T1000 (cell line): Measurements from ENCODE around the gene LAG3.

ENCODE experiments used
- DNase-seq: peaks from one replicate; lab custom pipeline; 2025; ENCODE audit warnings: mixed read lengths; lab: John Stamatoyannopoulos, UW

The LAG3 gene

DNA sequence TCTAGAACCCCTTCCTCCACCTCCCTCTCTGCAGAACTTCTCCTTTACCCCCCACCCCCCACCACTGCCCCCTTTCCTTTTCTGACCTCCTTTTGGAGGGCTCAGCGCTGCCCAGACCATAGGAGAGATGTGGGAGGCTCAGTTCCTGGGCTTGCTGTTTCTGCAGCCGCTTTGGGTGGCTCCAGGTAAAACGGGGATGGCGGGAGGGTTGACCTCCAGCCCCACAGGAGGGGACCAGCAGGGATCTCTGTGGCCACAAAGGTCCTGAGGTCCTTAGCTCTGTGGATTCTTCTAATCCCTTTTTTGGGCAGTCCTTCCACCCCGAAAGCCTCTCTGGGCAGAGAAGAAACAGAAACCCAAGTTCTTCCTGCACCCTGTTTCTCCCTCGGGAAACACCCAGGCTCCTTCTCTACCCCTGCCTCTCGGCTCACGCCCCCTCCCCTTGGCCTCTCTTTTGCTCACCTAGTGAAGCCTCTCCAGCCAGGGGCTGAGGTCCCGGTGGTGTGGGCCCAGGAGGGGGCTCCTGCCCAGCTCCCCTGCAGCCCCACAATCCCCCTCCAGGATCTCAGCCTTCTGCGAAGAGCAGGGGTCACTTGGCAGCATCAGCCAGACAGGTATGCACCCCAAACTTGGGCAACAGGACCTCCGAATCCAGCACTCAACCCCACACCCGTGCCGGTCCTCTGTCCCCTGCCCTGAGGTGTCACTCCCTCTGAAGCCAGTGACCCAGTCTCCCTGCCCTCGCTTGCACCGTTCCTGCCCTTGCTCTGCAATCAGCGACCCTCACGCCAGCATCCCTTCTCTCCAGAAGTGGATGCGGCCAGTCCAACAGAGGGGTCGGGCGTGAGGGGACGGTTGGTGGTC, 638 bp downstream of the LAG3 start:
- no peak for DNase-seq

DNA sequence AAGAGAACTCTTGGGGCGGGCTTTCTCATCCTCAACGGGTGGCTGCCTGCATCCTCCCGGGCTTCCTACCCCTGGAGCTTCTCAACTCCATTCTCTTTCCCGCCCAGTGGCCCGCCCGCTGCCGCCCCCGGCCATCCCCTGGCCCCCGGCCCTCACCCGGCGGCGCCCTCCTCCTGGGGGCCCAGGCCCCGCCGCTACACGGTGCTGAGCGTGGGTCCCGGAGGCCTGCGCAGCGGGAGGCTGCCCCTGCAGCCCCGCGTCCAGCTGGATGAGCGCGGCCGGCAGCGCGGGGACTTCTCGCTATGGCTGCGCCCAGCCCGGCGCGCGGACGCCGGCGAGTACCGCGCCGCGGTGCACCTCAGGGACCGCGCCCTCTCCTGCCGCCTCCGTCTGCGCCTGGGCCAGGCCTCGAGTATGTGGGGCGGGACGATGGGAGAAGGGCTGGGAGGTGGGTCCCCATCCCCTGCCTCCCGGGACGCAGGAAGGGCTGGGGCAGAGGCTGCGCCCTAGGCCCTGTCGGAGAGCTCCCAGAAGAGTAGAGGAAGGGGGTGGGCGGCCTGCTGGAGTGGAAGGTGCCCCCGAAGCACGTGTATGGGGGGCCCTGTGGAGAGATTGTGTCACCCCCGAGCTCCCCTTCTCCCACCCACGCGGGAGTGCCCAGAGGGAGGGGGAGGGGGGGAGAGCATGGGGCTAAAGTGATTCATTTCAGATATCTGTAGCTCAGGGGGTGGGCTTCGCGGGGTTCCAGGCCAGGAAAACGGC, 1.5 kb downstream of the LAG3 start:
- DNase-seq = no peak

DNA sequence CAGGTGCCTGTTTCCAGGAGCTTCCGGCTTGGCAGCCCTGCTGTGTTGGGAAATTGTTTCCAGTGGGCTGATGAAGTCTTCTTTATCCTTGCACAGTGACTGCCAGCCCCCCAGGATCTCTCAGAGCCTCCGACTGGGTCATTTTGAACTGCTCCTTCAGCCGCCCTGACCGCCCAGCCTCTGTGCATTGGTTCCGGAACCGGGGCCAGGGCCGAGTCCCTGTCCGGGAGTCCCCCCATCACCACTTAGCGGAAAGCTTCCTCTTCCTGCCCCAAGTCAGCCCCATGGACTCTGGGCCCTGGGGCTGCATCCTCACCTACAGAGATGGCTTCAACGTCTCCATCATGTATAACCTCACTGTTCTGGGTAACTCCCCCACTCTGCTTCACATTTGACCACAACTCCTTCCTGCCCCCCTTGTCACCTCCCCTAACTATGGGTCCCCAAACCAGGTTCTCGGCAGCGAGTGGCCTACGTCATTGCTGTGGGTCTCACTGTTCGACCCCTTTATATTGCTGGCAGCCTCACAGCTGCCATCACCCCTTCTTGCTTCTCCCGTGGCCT, 2.3 kb downstream of the LAG3 start:
- no peak for DNase-seq

DNA sequence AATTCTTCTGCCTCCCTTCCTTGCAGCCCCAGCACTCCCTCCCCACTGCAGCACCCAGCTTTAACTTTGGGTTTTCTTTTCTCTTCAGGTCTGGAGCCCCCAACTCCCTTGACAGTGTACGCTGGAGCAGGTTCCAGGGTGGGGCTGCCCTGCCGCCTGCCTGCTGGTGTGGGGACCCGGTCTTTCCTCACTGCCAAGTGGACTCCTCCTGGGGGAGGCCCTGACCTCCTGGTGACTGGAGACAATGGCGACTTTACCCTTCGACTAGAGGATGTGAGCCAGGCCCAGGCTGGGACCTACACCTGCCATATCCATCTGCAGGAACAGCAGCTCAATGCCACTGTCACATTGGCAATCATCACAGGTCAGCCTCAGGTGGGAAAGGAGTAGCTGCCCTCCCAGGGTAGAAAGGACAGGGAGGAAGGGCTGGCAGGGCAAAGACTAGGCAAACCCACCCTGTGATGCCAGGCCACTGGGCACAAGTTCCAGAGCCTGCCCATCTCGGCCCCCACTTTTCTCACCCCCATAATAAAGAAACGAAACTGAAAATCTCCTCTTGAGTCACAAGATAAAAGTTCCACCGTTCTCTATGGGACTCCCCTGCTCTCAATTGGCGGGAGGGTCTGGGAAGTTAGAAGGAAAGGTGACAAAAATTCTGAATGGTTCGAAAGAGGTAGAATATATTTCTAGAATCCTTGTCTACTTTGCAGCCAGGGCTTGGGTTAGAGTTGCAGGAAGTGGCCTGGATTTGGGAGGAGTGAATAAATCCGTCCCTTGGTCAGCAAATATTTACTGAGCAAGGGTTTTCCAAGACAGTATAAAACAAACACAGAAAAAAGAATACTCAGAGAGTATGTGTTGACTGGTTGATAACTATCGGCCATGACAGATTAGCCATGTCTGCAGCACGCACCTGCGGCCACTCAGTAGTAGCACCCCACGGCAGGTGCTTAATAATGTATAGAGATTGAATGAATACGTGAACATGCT, 3.2 kb downstream of the LAG3 start:
- no peak for DNase-seq

DNA sequence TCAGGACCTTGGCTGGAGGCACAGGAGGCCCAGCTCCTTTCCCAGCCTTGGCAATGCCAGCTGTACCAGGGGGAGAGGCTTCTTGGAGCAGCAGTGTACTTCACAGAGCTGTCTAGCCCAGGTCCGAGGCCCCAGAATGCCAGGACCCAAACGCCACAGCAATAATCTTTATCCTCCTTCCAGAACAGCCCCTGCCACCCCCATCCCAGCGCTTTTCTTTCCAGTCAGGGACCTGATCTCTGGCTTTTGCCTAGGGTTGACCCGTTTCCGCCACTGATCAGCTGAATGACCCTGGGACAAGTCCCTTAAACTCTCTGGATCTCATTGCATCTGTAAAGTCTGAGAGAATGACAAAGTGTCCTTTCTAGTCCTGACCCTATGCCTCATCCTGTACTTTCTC, 5.1 kb downstream of the LAG3 start:
- DNase-seq = no peak

DNA sequence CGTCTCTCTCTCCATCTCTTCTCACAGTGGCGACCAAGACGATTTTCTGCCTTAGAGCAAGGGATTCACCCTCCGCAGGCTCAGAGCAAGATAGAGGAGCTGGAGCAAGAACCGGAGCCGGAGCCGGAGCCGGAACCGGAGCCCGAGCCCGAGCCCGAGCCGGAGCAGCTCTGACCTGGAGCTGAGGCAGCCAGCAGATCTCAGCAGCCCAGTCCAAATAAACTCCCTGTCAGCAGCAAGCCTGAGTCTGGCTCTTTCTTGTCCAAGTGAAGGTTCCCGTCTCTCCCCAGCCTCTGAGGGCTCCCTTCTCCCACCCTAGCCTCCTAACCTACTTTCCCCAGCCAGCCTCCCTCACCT, 5.9 kb downstream of the LAG3 start:
- DNase-seq = no peak

DNA sequence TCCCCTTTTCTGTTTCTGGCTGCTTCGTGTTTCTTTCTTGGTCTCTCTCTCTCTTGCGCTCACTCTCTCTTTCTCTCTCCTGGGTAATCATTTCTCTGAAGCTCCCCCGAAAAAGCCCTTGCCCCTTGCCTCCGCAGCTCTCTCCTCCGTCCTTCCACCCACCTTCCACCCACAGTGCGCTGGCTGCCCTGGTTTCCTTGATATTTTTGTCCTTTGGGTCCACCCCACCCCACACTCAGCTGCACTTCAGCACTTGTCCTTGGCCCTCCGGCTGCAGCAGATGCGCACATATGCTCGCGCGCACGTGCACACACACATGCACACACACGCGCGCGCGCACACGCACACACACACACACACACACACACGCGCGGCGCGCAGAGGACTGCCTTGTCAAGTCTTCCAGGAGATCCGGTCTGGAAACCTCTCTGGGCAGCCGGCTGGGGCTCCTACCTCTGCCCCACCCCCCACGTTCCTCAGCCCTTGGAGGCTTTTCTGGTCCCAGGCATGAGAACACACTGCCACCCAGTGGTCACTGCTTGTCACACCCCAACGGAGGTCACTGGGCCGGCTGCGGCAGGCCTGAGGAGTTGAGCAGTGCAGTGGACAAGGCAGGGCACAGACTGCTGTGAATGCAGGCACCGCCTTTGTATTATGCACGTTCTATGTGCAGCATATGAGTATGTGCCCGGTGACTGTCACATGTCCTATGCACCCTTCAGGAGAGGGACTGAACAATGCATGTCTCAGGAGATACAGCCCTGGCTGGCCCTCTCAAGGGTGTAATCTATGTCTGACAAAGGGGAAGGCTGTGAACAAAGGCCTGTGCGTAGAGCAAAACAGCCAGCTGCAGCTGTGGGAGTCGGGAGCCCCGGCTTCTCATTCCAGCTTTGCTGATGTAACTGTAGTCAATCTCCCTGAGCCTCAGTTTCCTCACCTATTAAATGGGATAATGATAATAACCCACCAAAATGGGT, 6.5 kb downstream of the LAG3 start:
- peak; percentile 87 for DNase-seq

DNA sequence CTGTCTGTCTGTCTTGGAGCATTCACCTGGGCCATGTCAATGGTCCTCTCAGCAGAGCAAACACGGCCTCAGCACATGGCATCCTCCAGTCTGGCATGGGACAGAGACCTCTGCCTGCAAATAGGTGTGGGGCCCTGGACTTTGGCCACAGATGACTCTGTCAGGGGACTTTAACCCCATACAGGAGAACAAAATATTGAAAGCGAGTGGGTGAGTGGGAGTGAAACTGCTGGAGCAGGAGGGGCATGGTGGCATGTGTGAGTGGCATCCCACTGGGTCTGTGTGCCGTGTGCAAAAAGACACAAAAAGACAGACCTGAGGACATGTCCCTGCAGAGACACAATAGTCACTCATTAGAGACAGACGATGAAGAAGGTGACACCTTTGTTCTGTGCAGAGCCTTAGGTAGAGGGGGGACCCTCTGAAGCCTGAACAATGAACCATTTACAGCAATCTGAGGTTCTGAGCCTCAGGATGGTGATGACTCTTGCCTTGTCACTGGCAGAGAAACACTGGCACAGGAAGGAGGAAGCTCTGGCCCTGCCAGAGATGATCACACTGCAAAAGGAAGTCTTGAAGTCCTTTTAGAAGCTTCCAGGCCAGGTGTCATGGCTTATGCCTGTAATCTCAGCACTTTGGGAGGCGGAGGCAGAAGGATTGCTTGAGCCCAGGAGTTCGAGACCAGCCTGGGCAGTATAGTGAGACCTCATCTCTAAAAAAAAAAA, 7.5 kb downstream of the LAG3 start:
- DNase-seq = no peak

DNA sequence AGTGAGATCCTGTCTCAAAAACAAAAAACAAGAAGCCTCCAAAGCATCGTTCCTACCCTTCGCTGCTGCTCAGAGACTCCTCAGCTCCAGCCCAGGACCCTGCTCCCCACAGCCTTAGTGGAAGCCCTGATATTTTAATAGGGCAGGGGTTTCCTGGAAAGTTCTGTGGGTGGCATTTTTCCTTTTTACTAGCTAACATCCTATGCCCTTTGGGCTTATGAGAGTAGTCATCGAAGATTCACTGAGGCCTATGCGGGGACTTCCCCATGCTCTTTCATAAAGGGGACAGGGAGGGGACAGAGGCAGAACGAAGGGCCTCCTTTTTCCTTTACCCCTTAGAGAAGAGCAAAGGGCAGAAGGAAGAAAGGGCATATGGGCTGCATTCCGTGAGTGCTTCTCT, 8.3 kb downstream of the LAG3 start:
- DNase-seq = no peak

DNA sequence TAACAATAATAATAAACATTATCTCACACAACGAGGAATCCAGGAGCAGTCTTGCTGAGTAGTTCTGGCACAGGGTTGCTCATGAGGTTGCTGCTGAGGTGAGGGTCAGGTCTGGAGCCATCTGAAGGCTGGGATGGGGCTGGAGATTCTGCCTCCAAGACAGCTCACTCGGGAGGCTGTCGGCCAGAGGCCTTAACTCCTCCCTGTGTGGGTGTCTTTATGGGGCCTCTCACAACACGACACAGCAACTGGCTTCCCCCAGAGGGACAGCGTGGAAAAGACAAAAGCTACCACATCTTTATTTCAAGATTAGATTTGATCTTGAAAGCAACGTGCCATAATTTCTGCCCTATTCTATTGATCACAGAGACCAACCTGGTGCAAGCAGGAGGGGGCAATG, 9.8 kb downstream of the LAG3 start:
- no peak for DNase-seq

DNA sequence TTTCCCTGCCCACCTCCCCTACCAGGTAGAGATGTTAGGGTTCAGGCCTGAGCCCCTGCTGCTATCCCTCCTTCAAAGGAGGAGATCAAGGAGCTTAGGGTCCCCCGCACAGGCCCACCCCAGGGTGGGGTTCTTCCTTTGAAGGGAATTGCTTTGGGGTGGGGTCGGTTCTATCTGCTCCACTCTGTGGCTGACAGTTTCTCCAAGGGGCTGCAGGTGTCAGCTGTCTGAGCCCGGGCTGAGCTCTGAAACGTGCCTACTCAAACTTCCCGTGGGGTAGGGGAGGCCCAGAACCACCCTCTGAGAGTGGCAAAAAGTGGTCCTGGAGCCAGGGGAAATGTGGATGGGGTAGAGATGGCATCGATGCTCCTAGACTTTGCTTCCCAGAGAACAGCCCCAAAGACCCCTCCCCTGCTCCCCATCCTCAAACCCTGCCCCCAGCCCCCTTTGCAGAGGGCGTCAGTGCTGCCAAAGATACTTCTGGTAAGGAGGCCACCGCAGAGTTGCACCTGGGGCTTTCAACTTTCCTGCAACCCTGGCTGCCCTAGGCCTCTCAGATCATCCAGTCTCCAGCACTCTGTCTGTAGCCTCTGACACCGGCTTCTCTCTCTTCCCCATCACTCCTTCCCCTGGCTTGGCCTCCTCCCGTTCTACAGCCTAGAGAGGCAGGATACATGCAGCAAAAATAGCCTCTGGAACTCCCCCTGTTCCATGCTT, 10.7 kb downstream of the LAG3 start:
- DNase-seq = no peak

DNA sequence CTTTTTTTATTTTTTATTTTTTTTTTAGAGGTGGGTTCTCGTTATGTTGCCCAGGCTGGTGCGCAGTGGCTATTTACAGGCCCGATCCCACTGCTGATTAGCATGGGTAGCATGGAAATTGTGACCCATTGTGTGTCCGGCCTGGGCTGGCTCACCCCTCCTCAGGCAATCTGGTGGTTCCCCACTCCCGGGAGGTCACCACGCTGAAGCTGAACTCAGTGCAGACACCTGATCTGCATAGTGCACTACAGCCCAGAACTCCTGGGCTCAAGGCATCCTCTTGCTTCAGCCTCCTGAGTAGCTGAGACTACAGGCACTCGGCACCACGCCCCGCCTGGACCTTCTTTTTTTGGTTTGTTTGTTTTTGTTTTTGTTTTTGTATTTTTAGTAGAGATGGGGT, 11.5 kb downstream of the LAG3 start:
- no peak for DNase-seq

DNA sequence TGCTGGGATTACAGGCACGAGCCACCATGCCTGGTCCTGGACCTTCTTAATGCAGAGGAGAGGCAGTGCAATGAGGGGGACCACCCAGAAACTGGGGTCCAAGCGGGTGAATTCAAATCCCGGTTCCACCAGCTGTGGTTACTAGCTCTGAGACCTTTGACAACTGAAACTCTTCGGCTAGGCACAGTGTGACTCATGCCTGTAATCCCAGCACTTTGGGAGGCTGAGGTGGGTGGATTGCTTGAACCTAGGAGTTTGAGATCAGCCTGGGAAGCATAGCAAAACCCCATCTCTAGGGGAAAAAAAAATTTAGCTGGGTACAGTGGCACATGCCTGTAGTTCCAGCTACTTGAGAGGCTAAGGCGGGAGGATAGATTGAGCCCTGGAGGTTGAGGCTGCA, 12.0 kb downstream of the LAG3 start:
- no peak for DNase-seq

DNA sequence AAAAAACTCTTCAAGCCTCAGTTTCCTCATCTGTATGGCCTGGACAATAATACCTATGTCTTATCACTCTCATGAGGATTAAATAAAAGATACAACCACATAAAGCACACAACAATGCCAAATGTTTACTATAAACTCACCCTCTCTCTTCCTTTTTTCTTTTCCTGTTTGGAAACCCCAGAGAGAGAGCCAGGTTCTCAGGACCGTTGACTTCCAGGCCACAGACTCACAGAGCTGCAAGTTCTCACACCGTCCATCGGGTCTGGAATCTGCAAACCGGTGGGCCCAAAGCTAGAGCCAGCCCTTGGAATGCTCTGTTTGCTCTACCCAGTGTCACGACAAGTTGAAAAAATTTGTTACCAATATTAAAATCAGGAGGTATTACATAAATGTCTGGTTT, 12.4 kb downstream of the LAG3 start:
- DNase-seq = no peak

DNA sequence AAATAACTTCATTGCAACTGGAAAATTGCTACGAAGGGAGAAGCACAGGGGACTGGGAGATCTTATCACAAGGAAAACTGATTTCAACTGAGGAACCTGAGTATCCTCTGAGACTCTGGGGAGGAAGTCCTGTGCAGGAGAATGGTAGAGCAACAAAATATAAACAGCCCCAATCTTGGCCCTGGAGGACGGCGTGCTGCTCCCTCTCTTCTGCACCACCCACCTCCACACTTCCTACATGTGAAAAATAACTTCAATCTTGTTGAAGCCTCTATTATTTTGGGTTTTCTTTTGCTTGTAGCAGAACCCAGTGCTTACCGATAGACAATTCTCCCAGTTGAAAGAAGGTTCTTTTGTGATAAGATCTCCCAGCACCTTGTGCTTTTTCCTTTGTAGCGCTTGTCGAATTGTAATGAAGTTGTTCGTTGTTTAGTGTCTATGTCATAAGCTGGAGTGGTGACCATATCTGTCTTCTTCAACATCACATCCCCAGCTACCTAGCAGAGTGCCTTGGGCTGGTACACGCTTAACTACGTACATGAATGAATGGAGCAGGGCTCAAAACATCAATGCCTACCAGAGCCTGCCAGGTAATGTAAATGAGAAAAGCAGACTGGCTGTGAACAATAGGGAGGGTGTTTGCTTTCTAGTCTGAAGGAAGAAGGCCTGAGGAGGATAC, 14.2 kb downstream of the LAG3 start:
- no peak for DNase-seq

DNA sequence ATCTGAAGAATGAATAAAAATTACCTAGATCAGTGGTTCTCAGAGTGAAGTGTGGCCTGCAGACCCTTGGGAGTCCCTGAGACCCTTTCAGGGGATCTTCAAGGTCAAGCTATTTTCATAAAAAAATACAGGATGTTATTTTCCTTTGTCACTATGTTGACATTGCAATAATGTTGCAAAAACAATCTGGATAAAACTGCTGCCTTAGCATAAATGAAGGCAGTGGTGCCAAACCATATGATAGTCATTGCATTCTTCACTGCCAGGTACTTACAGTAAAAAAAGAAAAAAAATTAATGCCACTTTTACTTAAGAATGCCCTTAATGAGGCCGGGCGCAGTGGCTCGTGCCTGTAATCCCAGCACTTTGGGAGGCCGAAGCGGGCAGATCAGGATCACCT, 15.0 kb downstream of the LAG3 start:
- no peak for DNase-seq

DNA sequence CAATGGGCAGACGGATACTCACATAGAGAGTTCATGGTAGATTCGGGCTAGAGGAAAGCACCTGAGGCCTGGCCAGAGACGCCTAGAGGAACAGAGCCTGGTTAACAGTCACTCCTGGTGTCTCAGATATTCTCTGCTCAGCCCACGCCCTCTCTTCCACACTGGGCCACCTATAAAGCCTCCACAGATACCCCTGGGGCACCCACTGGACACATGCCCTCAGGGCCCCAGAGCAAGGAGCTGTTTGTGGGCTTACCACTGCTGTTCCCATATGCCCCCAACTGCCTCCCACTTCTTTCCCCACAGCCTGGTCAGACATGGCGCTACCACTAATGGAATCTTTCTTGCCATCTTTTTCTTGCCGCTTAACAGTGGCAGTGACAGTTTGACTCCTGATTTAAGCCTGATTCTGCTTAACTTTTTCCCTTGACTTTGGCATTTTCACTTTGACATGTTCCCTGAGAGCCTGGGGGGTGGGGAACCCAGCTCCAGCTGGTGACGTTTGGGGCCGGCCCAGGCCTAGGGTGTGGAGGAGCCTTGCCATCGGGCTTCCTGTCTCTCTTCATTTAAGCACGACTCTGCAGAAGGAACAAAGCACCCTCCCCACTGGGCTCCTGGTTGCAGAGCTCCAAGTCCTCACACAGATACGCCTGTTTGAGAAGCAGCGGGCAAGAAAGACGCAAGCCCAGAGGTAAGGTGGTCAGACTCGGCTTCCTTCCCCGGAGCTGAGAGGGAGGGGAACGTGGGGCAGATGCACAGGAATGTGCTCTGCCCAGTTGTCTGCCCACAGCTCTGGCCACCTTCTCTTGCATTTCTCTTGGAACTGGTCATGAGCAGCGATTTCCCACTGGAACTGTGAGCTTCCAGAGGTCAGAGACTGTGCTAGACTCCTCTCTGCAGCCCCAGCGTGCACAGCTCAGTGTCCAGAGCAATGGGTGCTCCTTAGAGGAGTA, 16.9 kb downstream of the LAG3 start, which contains the start of gene CD4:
Gene CD4, plus strand, starts transcription at position 557 of the 953 bp plus-strand sequence. CDS start 10,611 bp downstream, outside the sequence.
- DNase-seq = no peak
